ENCODE results near the gene ZNF471. TPM values are rescaled to one million over a fixed set of nuclear protein-coding genes. Genes with fewer than 3 reads are reported as not detected.

ZNF471 gene
- total and polyA plus RNA-seq, 4 donors, result 2.8 to 12.1 (median 7.6) TPM

- WGBS, 2 donors, result 99% methylated on average over 2 of the region's 2 CpGs
- ATAC-seq (ENCODE audit: low FRiP score), result no peak
- H3K9me3 ChIP-seq (ENCODE audit: control insufficient read depth, low read length), result peaks cover 16% of the 10 kb centered on the region
- no peaks in the 10 kb centered on the region for H3K4me1 ChIP-seq (ENCODE audit: control insufficient read depth in 1 of 2, insufficient read depth in 2 of 2, low read length in 2 of 2)
- intact Hi-C loops (cut with DNase I), result loop anchor here in 1 of 2 donors (10.0 kb wide), 1 partner anchor 158 kb away; the partner anchor contains the start of gene ZNF583
- no peak for DNase-seq
- H3K4me3 ChIP-seq (ENCODE audit: low read length in 2 of 2), result no peak overlapping the region
- no peaks in the 10 kb centered on the region for H3K36me3 ChIP-seq (ENCODE audit: control insufficient read depth in 1 of 2, insufficient read depth in 2 of 2, low read length in 1 of 2)
- H3K27ac ChIP-seq (ENCODE audit: low read depth in 1 of 2, low read length in 2 of 2), result no peak overlapping the region
- no peaks in the 10 kb centered on the region for H3K27me3 ChIP-seq (ENCODE audit: control insufficient read depth in 1 of 2, insufficient read depth in 2 of 2, low read length in 1 of 2)
Measured at GRCh38 chr19:56562766-56563165, 55.1 kb downstream of the ZNF471 start.

DNA sequence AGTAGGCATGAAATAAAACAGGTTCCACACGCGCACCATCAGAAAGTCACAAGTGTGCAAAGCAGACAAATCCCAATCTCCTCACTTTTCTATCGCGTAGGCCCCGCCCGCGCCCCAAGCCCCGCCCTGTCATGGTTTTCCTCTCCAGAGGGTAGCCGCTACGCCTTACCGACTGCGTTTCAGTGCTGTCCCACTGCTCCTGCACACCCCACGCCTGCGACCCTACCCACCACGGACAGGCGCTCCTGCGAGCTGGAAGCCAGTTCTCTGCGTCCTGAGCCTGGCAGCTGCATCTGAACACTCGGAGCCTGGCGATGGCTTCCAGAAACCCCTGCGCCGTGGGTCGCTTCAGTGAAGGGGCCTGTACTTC, 59.2 kb downstream of the ZNF471 start:
- ATAC-seq (ENCODE audit: low FRiP score) (peak; percentile 83), DNase-seq (peak; percentile 70 to 87)
- peak overlapping the region; percentile 68 to 99 for H3K4me3 ChIP-seq (ENCODE audit: low read length in 2 of 2)
- no peaks in the 10 kb centered on the region for H3K27me3 ChIP-seq (ENCODE audit: control insufficient read depth in 1 of 2, insufficient read depth in 2 of 2, low read length in 1 of 2)
- WGBS, 2 donors, result 0 to 1% methylated on average over 23 of the region's 23 CpGs
- H3K27ac ChIP-seq (ENCODE audit: low read depth in 1 of 2, low read length in 2 of 2), result peak overlapping the region in 1 of 2 donors; percentile 75
- peaks cover 18% of the 10 kb centered on the region for H3K9me3 ChIP-seq (ENCODE audit: control insufficient read depth, low read length)
- H3K36me3 ChIP-seq (ENCODE audit: control insufficient read depth in 1 of 2, insufficient read depth in 2 of 2, low read length in 1 of 2), result peaks cover 11 to 19% of the 10 kb centered on the region in 2 donors
- H3K4me1 ChIP-seq (ENCODE audit: control insufficient read depth in 1 of 2, insufficient read depth in 2 of 2, low read length in 2 of 2), result no peaks in the 10 kb centered on the region
- intact Hi-C loops (cut with DNase I), result loop anchor here (1.0 to 10.0 kb wide), 4 partner anchors 26 to 162 kb away; partner anchors contain the start of genes ZFP28 (in 1 of the 2), ZNF583 (in 1 of the 2) and ZNF71 (in 1 of the 2)

DNA sequence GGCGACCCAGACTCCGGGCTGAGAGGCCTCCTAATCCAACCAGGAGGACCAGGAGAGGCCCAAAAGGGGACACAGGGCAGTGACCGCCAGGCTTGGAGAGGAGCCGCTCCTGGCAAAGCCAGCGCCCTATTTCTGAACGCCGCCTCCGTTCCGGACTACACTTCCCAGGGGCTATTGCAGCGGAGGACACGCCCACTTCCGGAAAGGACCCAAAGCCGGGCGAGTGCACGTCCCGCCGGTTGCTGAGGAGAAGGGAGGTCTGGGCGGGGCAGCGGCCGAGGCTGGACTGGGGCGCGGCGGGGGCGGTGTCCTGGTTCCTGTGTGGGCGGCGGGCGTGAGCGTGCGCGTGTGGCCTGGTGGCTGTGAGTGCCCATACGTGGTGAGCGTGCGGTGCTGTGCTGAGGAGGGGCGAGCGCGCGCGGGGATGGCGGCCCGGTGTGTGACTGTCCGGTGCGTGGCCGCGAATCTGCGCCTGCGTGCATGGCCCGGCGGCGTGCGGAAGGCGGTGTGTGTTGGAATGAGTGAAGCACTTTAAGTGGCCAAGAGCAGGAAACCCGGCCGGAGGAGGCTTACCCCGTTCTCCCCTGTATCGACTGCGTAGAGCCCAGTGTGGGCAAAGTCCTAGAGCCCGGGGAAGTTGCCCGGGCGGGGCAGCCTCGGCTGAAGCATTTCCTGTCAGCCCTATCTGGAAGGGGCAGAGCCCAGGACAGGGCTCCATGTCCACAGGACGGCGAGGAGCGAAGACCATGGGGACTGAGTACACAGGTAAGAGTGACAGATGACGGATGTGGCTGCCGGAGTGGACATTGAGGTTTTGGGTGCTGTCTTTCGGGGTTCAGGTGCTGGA, 59.8 kb downstream of the ZNF471 start, which contains the start of gene ZNF470:
Gene ZNF470, plus strand, starts transcription at position 195 of the 847 bp plus-strand sequence. CDS start 2,844 bp downstream, outside the sequence.
- DNase-seq (peak; percentile 97 to 98), ATAC-seq (ENCODE audit: low FRiP score) (peak; percentile 99)
- intact Hi-C loops (cut with DNase I), result loop anchor here (1.0 to 10.0 kb wide), 4 partner anchors 27 to 163 kb away; partner anchors contain the start of genes ZFP28 (in 1 of the 2), ZNF583 (in 1 of the 2) and ZNF71 (in 1 of the 2)
- H3K9me3 ChIP-seq (ENCODE audit: control insufficient read depth, low read length), result peaks cover 16% of the 10 kb centered on the region
- no peaks in the 10 kb centered on the region for H3K27me3 ChIP-seq (ENCODE audit: control insufficient read depth in 1 of 2, insufficient read depth in 2 of 2, low read length in 1 of 2)
- peaks cover 11 to 19% of the 10 kb centered on the region in 2 donors for H3K36me3 ChIP-seq (ENCODE audit: control insufficient read depth in 1 of 2, insufficient read depth in 2 of 2, low read length in 1 of 2)
- no peaks in the 10 kb centered on the region for H3K4me1 ChIP-seq (ENCODE audit: control insufficient read depth in 1 of 2, insufficient read depth in 2 of 2, low read length in 2 of 2)
- H3K27ac ChIP-seq (ENCODE audit: low read depth in 1 of 2, low read length in 2 of 2), result peak within 1 kb of the TSS in 1 of 2 donors; percentile 75
- peak within 1 kb of the TSS; percentile 68 to 99 for H3K4me3 ChIP-seq (ENCODE audit: low read length in 2 of 2)
- WGBS, 2 donors, result 2% methylated on average over 64 to 66 of the region's 66 CpGs

DNA sequence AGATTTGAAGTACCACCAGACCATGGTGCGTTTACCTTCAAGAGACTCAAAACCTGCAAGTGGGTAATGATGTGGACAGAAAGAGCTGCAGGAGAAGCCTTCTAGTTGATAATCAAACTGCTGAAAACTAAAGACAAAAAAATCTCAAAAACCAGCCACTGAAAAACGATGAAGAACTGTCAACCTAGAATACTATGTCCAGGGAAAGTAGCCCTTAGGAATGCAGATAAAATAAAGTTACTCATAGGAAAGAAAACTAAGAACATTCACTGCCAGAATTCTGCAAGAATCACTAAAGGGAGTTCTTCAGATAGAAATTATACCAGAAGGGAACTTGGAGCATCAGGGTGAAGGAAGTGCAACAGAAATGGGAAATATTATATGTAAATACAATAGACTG, 64.9 kb downstream of the ZNF471 start:
- peak overlapping the region in 1 of 2 donors; percentile 18 for H3K4me3 ChIP-seq (ENCODE audit: low read length in 2 of 2)
- H3K27ac ChIP-seq (ENCODE audit: low read depth in 1 of 2, low read length in 2 of 2), result no peak overlapping the region
- H3K4me1 ChIP-seq (ENCODE audit: control insufficient read depth in 1 of 2, insufficient read depth in 2 of 2, low read length in 2 of 2), result no peaks in the 10 kb centered on the region
- 48 to 50% methylated on average over 2 of the region's 2 CpGs for WGBS, 2 donors
- H3K36me3 ChIP-seq (ENCODE audit: control insufficient read depth in 1 of 2, insufficient read depth in 2 of 2, low read length in 1 of 2), result peaks cover 14 to 33% of the 10 kb centered on the region in 2 donors
- ATAC-seq (ENCODE audit: low FRiP score) (no peak), DNase-seq (no peak)
- peaks cover 19% of the 10 kb centered on the region for H3K9me3 ChIP-seq (ENCODE audit: control insufficient read depth, low read length)
- H3K27me3 ChIP-seq (ENCODE audit: control insufficient read depth in 1 of 2, insufficient read depth in 2 of 2, low read length in 1 of 2), result peaks cover 0 to 1% of the 10 kb centered on the region in 2 donors
- intact Hi-C loops (cut with DNase I), result no loop called here

DNA sequence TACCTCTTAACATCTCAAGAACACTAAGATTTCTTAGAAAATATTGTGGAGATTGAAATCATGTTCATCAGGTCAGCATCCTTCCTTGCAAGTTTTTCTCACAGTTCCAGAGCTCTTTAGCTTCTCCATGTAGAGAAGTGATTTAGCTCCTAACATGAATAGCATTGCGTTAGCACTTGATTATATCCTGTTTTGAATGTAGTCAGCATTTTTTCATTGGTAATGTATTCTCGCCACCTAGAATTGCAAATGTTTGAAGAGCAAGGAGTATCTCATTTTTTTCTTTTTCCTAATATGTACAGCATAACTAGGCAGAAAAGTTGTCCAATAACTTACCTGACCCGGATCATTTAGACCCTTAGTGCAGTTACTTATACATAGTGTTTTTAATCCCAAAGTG, 66.3 kb downstream of the ZNF471 start:
- DNase-seq, result no peak
- Histone ChIP-seq H3K4me3 (ENCODE audit: low read length in 2 of 2) (no peak overlapping the region), H3K27ac (ENCODE audit: low read depth in 1 of 2, low read length in 2 of 2) (no peak overlapping the region), H3K36me3 (ENCODE audit: control insufficient read depth in 1 of 2, insufficient read depth in 2 of 2, low read length in 1 of 2) (peaks cover 14 to 33% of the 10 kb centered on the region in 2 donors), H3K4me1 (ENCODE audit: control insufficient read depth in 1 of 2, insufficient read depth in 2 of 2, low read length in 2 of 2) (no peaks in the 10 kb centered on the region), H3K9me3 (ENCODE audit: control insufficient read depth, low read length) (peaks cover 29% of the 10 kb centered on the region), H3K27me3 (ENCODE audit: control insufficient read depth in 1 of 2, insufficient read depth in 2 of 2, low read length in 1 of 2) (peaks cover 0 to 1% of the 10 kb centered on the region in 2 donors)
- ATAC-seq (ENCODE audit: low FRiP score), result no peak
- WGBS, 2 donors, result 97 to 99% methylated on average over 3 of the region's 3 CpGs
- intact Hi-C loops (cut with DNase I), result no loop called here

GRCh38 chr19:56577719-56578602, 70.3 kb downstream of the ZNF471 start:
- intact Hi-C loops (cut with DNase I), result no loop called here
- H3K4me1 ChIP-seq (ENCODE audit: control insufficient read depth in 1 of 2, insufficient read depth in 2 of 2, low read length in 2 of 2), result no peaks in the 10 kb centered on the region

More at GRCh38 chr19:56577719-56578602, 70.3 kb downstream of the ZNF471 start:
- WGBS, 2 donors, result 98 to 99% methylated on average over 11 of the region's 11 CpGs
- H3K4me3 ChIP-seq (ENCODE audit: low read length in 2 of 2), result peak overlapping the region in 1 of 2 donors; percentile 0
- peaks cover 8 to 14% of the 10 kb centered on the region in 2 donors for H3K36me3 ChIP-seq (ENCODE audit: control insufficient read depth in 1 of 2, insufficient read depth in 2 of 2, low read length in 1 of 2)
- peaks cover 27% of the 10 kb centered on the region for H3K9me3 ChIP-seq (ENCODE audit: control insufficient read depth, low read length)
- no peak for DNase-seq
- ATAC-seq (ENCODE audit: low FRiP score), result no peak
- H3K27me3 ChIP-seq (ENCODE audit: control insufficient read depth in 1 of 2, insufficient read depth in 2 of 2, low read length in 1 of 2), result peaks cover 0 to 1% of the 10 kb centered on the region in 2 donors
- H3K27ac ChIP-seq (ENCODE audit: low read depth in 1 of 2, low read length in 2 of 2), result no peak overlapping the region

Other genes with a start within 250 kb of the ZNF471 start
- not detected for gene EDDM13, start 235.1 kb upstream of the ZNF471 start, total RNA-seq
- gene EDDM13, start 235.1 kb upstream of the ZNF471 start, polyA plus RNA-seq, result not detected
- gene ZSCAN5A, start 193.0 kb upstream of the ZNF471 start, total RNA-seq, result 10 to 100 TPM; 10.2 to 13.8 TPM
- gene ZSCAN5A, start 193.0 kb upstream of the ZNF471 start, polyA plus RNA-seq, result 1 to 10 TPM; 1.7 to 7.8 TPM
- 1 to 10 TPM; 4.0 TPM for gene ZNF582, start 114.3 kb upstream of the ZNF471 start, total RNA-seq
- gene ZNF582, start 114.3 kb upstream of the ZNF471 start, polyA plus RNA-seq, result 1 to 10 TPM; 4.8 to 6.3 TPM
- 1 to 10 TPM; 6.2 to 9.4 TPM for gene ZNF583, start 103.5 kb upstream of the ZNF471 start, total RNA-seq
- 1 to 10 TPM; 3.1 TPM for gene ZNF583, start 103.5 kb upstream of the ZNF471 start, polyA plus RNA-seq
- gene ZNF667, start 30.5 kb upstream of the ZNF471 start, total RNA-seq, result 1 to 10 TPM; 3.0 to 7.0 TPM
- 1 to 10 TPM; 2.8 to 5.6 TPM for gene ZNF667, start 30.5 kb upstream of the ZNF471 start, polyA plus RNA-seq
- 10 to 100 TPM; 11.3 to 11.7 TPM for gene ZFP28, start 31.1 kb downstream of the ZNF471 start, total RNA-seq
- gene ZFP28, start 31.1 kb downstream of the ZNF471 start, polyA plus RNA-seq, result 1 to 10 TPM; 2.6 to 7.9 TPM
- gene ZNF470, start 59.6 kb downstream of the ZNF471 start, total RNA-seq, result 1 to 10 TPM; 4.8 to 7.1 TPM
- gene ZNF470, start 59.6 kb downstream of the ZNF471 start, polyA plus RNA-seq, result 1 to 10 TPM; 3.3 to 3.4 TPM
- gene ZNF71, start 87.4 kb downstream of the ZNF471 start, total RNA-seq, result 10 to 100 TPM in 1 of 2 donors, 1 to 10 TPM in 1; 9.7 to 10.5 TPM
- gene ZNF71, start 87.4 kb downstream of the ZNF471 start, polyA plus RNA-seq, result 1 to 10 TPM; 2.6 to 4.8 TPM
- gene SMIM17, start 135.3 kb downstream of the ZNF471 start, total RNA-seq, result under 1 TPM; 0.32 to 0.81 TPM
- under 1 TPM in 1 of 2 donors, not detected in 1; 0.28 TPM for gene SMIM17, start 135.3 kb downstream of the ZNF471 start, polyA plus RNA-seq
- gene ZNF835, start 163.9 kb downstream of the ZNF471 start, total RNA-seq, result 1 to 10 TPM; 2.5 to 2.8 TPM
- gene ZNF835, start 163.9 kb downstream of the ZNF471 start, polyA plus RNA-seq, result under 1 TPM; 0.75 to 0.84 TPM

All from aorta (tissue), 5 donors.